Thoracic aorta (tissue), 2 donors: Measurements from ENCODE around the gene CBX2. TPM values are rescaled to one million over a fixed set of nuclear protein-coding genes. Genes with fewer than 3 reads are reported as not detected.

Experiments
- ATAC-seq: fragments of 150-250 bp; one replicate; pipeline ENCODE4 v1.8.0; 2017; ENCODE audit warnings: low read depth; ENCODE audit not compliant: insufficient number of reproducible peaks, low FRiP score
- DNase-seq: peaks from one replicate; pipeline ENCODE4 v3.0.0-alpha.2; 2020; ENCODE audit warnings: low spot score
- H3K27ac ChIP-seq, 2 donors: fragments of 200-600 bp; sonication (generic); 1 replicate in 1 of 2; 2 replicates in 1 of 2; pipeline ENCODE4 v1.5.1; 2016; ENCODE audit warnings: mild to moderate bottlenecking in 2 of 2, moderate library complexity in 2 of 2
- H3K27me3 ChIP-seq: fragments of 200-600 bp; sonication (generic); replicated peaks from 2 replicates; pipeline ENCODE4 v1.6.0; 2016; ENCODE audit warnings: mild to moderate bottlenecking; ENCODE audit not compliant: insufficient read depth
- H3K36me3 ChIP-seq: fragments of 200-600 bp; sonication (generic); one replicate; pipeline ENCODE4 v1.5.1; 2016
- H3K4me1 ChIP-seq, 2 donors: fragments of 200-600 bp; sonication (generic); 1 replicate in 1 of 2; 2 replicates in 1 of 2; pipeline versions ENCODE4 v1.5.1 to v1.6.0; 2016; ENCODE audit warnings: low read depth in 2 of 2, mild to moderate bottlenecking in 1 of 2; ENCODE audit not compliant: control insufficient read depth in 1 of 2
- H3K4me3 ChIP-seq: fragments of 200-600 bp; sonication (generic); 2 replicates; pipeline ENCODE4 v1.5.1; 2016; ENCODE audit warnings: mild to moderate bottlenecking
- H3K9me3 ChIP-seq: fragments of 200-600 bp; sonication (generic); 2 replicates; pipeline ENCODE4 v1.5.1; 2016
- CTCF ChIP-seq: fragments of 200-600 bp; sonication (generic); IDR thresholded peaks from one replicate; pipeline ENCODE4 v1.5.1; 2019; ENCODE audit warnings: antibody characterized with exemption
- total RNA-seq, 2 donors: library from RNA; depleted of rRNA; stranded (reverse); fragments of >200 nt; gene quantifications; one replicate each; pipeline versions ENCODE4 v1.1.0 to v1.2.3, GENCODE V29; 2016

CBX2 gene
- total RNA-seq, 2 donors from 2014 or later: 0.14 TPM; not detected in 1

GRCh38 chr17:79788455-79788854 is 10.5 kb downstream of the CBX2 start:
- no peaks in the 10 kb centered on the region for H3K9me3 ChIP-seq
- H3K4me1 ChIP-seq: peaks cover 8 to 15% of the 10 kb centered on the region in 2 donors
- no peak for ATAC-seq
- DNase-seq: no peak
- no peak overlapping the region for H3K27ac ChIP-seq
- H3K27me3 ChIP-seq: peaks cover 32% of the 10 kb centered on the region
- no peaks in the 10 kb centered on the region for H3K36me3 ChIP-seq
- TF ChIP-seq CTCF: no peak
- H3K4me3 ChIP-seq: no peak overlapping the region

- Histone ChIP-seq H3K27ac (no peak overlapping the region), H3K27me3 (peaks cover 33% of the 10 kb centered on the region), H3K4me1 (peaks cover 8 to 17% of the 10 kb centered on the region in 2 donors), H3K36me3 (no peaks in the 10 kb centered on the region), H3K9me3 (no peaks in the 10 kb centered on the region), H3K4me3 (no peak overlapping the region)
- DNase-seq (no peak), ATAC-seq (no peak)
- TF ChIP-seq CTCF: no peak
Observed at GRCh38 chr17:79788989-79789942, 11.3 kb downstream of the CBX2 start.

GRCh38 chr17:79789943-79790804 is 12.2 kb downstream of the CBX2 start:
- Histone ChIP-seq H3K27ac (peak overlapping the region in 1 of 2 donors; percentile 27), H3K36me3 (no peaks in the 10 kb centered on the region), H3K4me3 (peak overlapping the region; percentile 29), H3K4me1 (peaks cover 8 to 17% of the 10 kb centered on the region in 2 donors), H3K27me3 (peaks cover 33% of the 10 kb centered on the region), H3K9me3 (no peaks in the 10 kb centered on the region)
- peak; percentile 54 for TF ChIP-seq CTCF
- DNase-seq (no peak), ATAC-seq (no peak)

GRCh38 chr17:79790805-79791734 is 13.1 kb downstream of the CBX2 start:
- no peak for TF ChIP-seq CTCF
- H3K4me3 ChIP-seq: no peak overlapping the region
- peak overlapping the region in 1 of 2 donors; percentile 27 for H3K27ac ChIP-seq
- H3K9me3 ChIP-seq: no peaks in the 10 kb centered on the region
- H3K4me1 ChIP-seq: peaks cover 10 to 21% of the 10 kb centered on the region in 2 donors
- no peak for ATAC-seq
- no peaks in the 10 kb centered on the region for H3K36me3 ChIP-seq
- DNase-seq: no peak
- H3K27me3 ChIP-seq: peaks cover 33% of the 10 kb centered on the region
